CD14-positive monocyte (primary cell): ENCODE measurements around the gene FARP1. TPM values are rescaled to one million over a fixed set of nuclear protein-coding genes. Genes with fewer than 3 reads are reported as not detected.

Experiments
- DNase-seq, 3 donors: peaks; one replicate each; pipeline ENCODE4 v3.0.0-alpha.2; 2011 to 2022
- H2AFZ ChIP-seq: 2 replicates; pipeline ENCODE4 v1.6.0; 2012; ENCODE audit warnings: mild to moderate bottlenecking, low read depth, low read length, inconsistent platforms; ENCODE audit not compliant: insufficient read depth, poor library complexity, severe bottlenecking
- H3K27ac ChIP-seq, 2 donors: 1 replicate in 1 of 2; 2 replicates in 1 of 2; pipeline ENCODE4 v1.5.1; 2012 to 2013; ENCODE audit warnings: low read length in 2 of 2, control low read depth in 1 of 2, inconsistent platforms in 1 of 2, low read depth in 1 of 2, mild to moderate bottlenecking in 1 of 2
- H3K27me3 ChIP-seq, 2 donors: one replicate each; pipeline versions ENCODE4 v1.6.0 to v1.6.1; 2011 to 2013; ENCODE audit warnings: low read length in 2 of 2; ENCODE audit not compliant: control insufficient read depth in 2 of 2, insufficient read depth in 2 of 2
- H3K36me3 ChIP-seq, 2 donors: replicated peaks in 1 of 2; 1 replicate in 1 of 2; 2 replicates in 1 of 2; pipeline versions ENCODE4 v1.5.1 to v1.6.1; 2012 to 2013; ENCODE audit warnings: low read length in 2 of 2, control low read depth in 1 of 2, inconsistent platforms in 1 of 2, mild to moderate bottlenecking in 1 of 2; ENCODE audit not compliant: insufficient read depth in 2 of 2, control insufficient read depth in 1 of 2
- H3K4me1 ChIP-seq, 2 donors: 1 replicate in 1 of 2; 2 replicates in 1 of 2; pipeline versions ENCODE4 v1.5.1 to v1.6.1; 2012 to 2013; ENCODE audit warnings: low read length in 2 of 2, control low read depth in 1 of 2, inconsistent platforms in 1 of 2, mild to moderate bottlenecking in 1 of 2, moderate library complexity in 1 of 2; ENCODE audit not compliant: insufficient read depth in 2 of 2, control insufficient read depth in 1 of 2
- H3K4me2 ChIP-seq: replicated peaks from 2 replicates; pipeline ENCODE3; 2012; ENCODE audit warnings: low read length, moderate library complexity, mild to moderate bottlenecking; ENCODE audit not compliant: poor library complexity, severe bottlenecking; ENCODE audit errors: extremely low read depth
- H3K4me3 ChIP-seq, 3 experiments: fragments of 200-600 bp in 1 of 3; sonication (generic) in 1 of 3; replicated peaks in 1 of 3; 1 replicate in 2 of 3; 2 replicates in 1 of 3; pipeline ENCODE4 v1.5.1; 2011 to 2013; ENCODE audit warnings: low read length in 3 of 3, mild to moderate bottlenecking in 3 of 3, control low read depth in 2 of 3, low read depth in 2 of 3, inconsistent platforms in 1 of 3, moderate library complexity in 1 of 3
- H3K79me2 ChIP-seq: 2 replicates; pipeline ENCODE4 v1.6.0; 2012; ENCODE audit warnings: mild to moderate bottlenecking, control low read depth, inconsistent platforms, low read length, moderate library complexity; ENCODE audit not compliant: insufficient read depth
- H3K9ac ChIP-seq: 2 replicates; pipeline ENCODE4 v1.6.0; 2017; ENCODE audit warnings: low read length, mild to moderate bottlenecking; ENCODE audit not compliant: insufficient read depth, poor library complexity, severe bottlenecking
- H3K9me3 ChIP-seq, 2 donors: replicated peaks in 1 of 2; 1 replicate in 1 of 2; 2 replicates in 1 of 2; pipeline versions ENCODE4 v1.5.1 to v1.6.1; 2012 to 2013; ENCODE audit warnings: low read length in 2 of 2, control low read depth in 1 of 2; ENCODE audit not compliant: control insufficient read depth in 1 of 2, insufficient read depth in 1 of 2
- H4K20me1 ChIP-seq: 2 replicates; pipeline ENCODE4 v1.6.0; 2012; ENCODE audit warnings: mild to moderate bottlenecking, low read length, control low read depth, moderate library complexity; ENCODE audit not compliant: insufficient read depth
- H3K27ac Mint-ChIP-seq, 7 donors: one replicate each; pipeline ENCODE4 v1.8.0; 2020; ENCODE audit warnings: mild to moderate bottlenecking in 7 of 7, mixed read lengths in 7 of 7, moderate library complexity in 6 of 7, inconsistent platforms in 2 of 7
- H3K27me3 Mint-ChIP-seq, 3 donors: one replicate each; pipeline ENCODE4 v1.8.0; 2021 to 2022; ENCODE audit warnings: low read depth in 3 of 3, mild to moderate bottlenecking in 3 of 3, mixed read lengths in 3 of 3, moderate library complexity in 3 of 3, inconsistent platforms in 1 of 3
- H3K36me3 Mint-ChIP-seq, 2 donors: one replicate each; pipeline ENCODE4 v1.8.0; 2020; ENCODE audit warnings: mixed read lengths in 2 of 2, inconsistent platforms in 1 of 2, mild to moderate bottlenecking in 1 of 2
- H3K4me1 Mint-ChIP-seq: one replicate; pipeline ENCODE4 v1.8.0; 2020; ENCODE audit warnings: mild to moderate bottlenecking, mixed read lengths
- H3K4me3 Mint-ChIP-seq, 2 donors: one replicate each; pipeline ENCODE4 v1.8.0; 2020; ENCODE audit warnings: mild to moderate bottlenecking in 2 of 2, mixed read lengths in 2 of 2, moderate library complexity in 1 of 2
- H3K9me3 Mint-ChIP-seq, 7 donors: one replicate each; pipeline ENCODE4 v1.8.0; 2020 to 2022; ENCODE audit warnings: mixed read lengths in 7 of 7, mild to moderate bottlenecking in 6 of 7, moderate library complexity in 6 of 7, inconsistent platforms in 2 of 7
- CTCF ChIP-seq: fragments of 200-600 bp; IDR thresholded peaks from one replicate; pipeline ENCODE4 v1.8.0; 2022; ENCODE audit warnings: antibody characterized with exemption, mild to moderate bottlenecking
- WGBS: methylation state at CpG from one replicate; pipeline ENCODE4 v1.1.5; 2013; ENCODE audit warnings: missing lambda C conversion rate; ENCODE audit not compliant: insufficient coverage; 5-methylcytosine and 5-hydroxymethylcytosine counted together
- intact Hi-C, 2 donors: fragments of 100-400 bp; cut with micrococcal nuclease; formaldehyde crosslinking; loops; one replicate each; pipeline versions ENCODE4 v1.15.0 to v1.15.1; 2023
- polyA plus RNA-seq, 3 donors: library from polyadenylated mRNA; depleted of rRNA in 1 of 3; unstranded in 2 of 3; stranded (reverse) in 1 of 3; fragments of 300-500 nt in 2 of 3; fragments of >200 nt in 1 of 3; fragmentation: Illumina TruSeq in 2 of 3; gene quantifications; 1 replicate in 2 of 3; 2 replicates in 1 of 3; pipeline ENCODE4 v1.2.3, GENCODE V29; 2012 to 2021

Gene FARP1
- polyA plus RNA-seq, 3 donors = 0.01 to 0.16 (median 0.12) TPM

- DNase-seq = no peak
- Mint-ChIP-seq H3K4me3 (no peak overlapping the region), H3K27me3 (peaks cover 0 to 7% (median 4%) of the 10 kb centered on the region in 3 donors), H3K9me3 (peaks cover 0 to 12% (median 3%) of the 10 kb centered on the region in 7 donors), H3K36me3 (no peaks in the 10 kb centered on the region), H3K4me1 (no peaks in the 10 kb centered on the region), H3K27ac (no peak overlapping the region)
- no peak overlapping the region for H3K9ac ChIP-seq
- no peaks in the 10 kb centered on the region for H3K36me3 ChIP-seq
- H2AFZ ChIP-seq = no peak overlapping the region
- H3K4me1 ChIP-seq = no peaks in the 10 kb centered on the region
- intact Hi-C loops = no loop called here
- no peaks in the 10 kb centered on the region for H3K9me3 ChIP-seq
- no peaks in the 10 kb centered on the region for H4K20me1 ChIP-seq
- no peaks in the 10 kb centered on the region for H3K79me2 ChIP-seq
- H3K4me3 ChIP-seq = no peak overlapping the region
- TF ChIP-seq CTCF = no peak
- 100% methylated on average over 1 of the region's 2 CpGs for WGBS
- no peak overlapping the region for H3K4me2 ChIP-seq
- H3K27me3 ChIP-seq = no peaks in the 10 kb centered on the region
- H3K27ac ChIP-seq = no peak overlapping the region
Observed at GRCh38 chr13:98263841-98264240, 120.9 kb downstream of the FARP1 start.

- WGBS = 87% methylated on average over 2 of the region's 5 CpGs
- no peaks in the 10 kb centered on the region for H3K27me3 ChIP-seq
- no peaks in the 10 kb centered on the region for H3K36me3 ChIP-seq
- Mint-ChIP-seq H3K9me3 (peaks cover 0 to 12% (median 3%) of the 10 kb centered on the region in 7 donors), H3K27ac (no peak overlapping the region), H3K4me3 (no peak overlapping the region), H3K36me3 (no peaks in the 10 kb centered on the region), H3K27me3 (peaks cover 0 to 5% (median 5%) of the 10 kb centered on the region in 3 donors), H3K4me1 (no peaks in the 10 kb centered on the region)
- no peak overlapping the region for H3K4me2 ChIP-seq
- no peak overlapping the region for H3K27ac ChIP-seq
- H3K9me3 ChIP-seq = no peaks in the 10 kb centered on the region
- H4K20me1 ChIP-seq = no peaks in the 10 kb centered on the region
- no peak overlapping the region for H3K4me3 ChIP-seq
- TF ChIP-seq CTCF = no peak
- H3K9ac ChIP-seq = no peak overlapping the region
- H2AFZ ChIP-seq = no peak overlapping the region
- intact Hi-C loops = no loop called here
- H3K79me2 ChIP-seq = no peaks in the 10 kb centered on the region
- no peak for DNase-seq
- H3K4me1 ChIP-seq = no peaks in the 10 kb centered on the region
Observed at GRCh38 chr13:98264877-98265276, 122.0 kb downstream of the FARP1 start.
